Ascending aorta (tissue), 2 donors: ENCODE data around the gene MTG1. TPM values are rescaled to one million over a fixed set of nuclear protein-coding genes. Genes with fewer than 3 reads are reported as not detected.
A peak's percentile ranks its signal among the peaks of the same experiment; 100 is the strongest.

Source experiments
- DNase-seq, 2 donors: peaks; one replicate each; pipeline ENCODE4 v3.0.0-alpha.2; 2019; ENCODE audit warnings: low spot score in 2 of 2
- H3K27ac ChIP-seq, 2 donors: fragments of 200-600 bp; sonication (generic); one replicate each; pipeline ENCODE4 v1.5.1; 2016 to 2017; ENCODE audit warnings: mild to moderate bottlenecking in 1 of 2
- H3K27me3 ChIP-seq: fragments of 200-600 bp; sonication (generic); one replicate; pipeline ENCODE4 v1.5.1; 2017
- H3K36me3 ChIP-seq, 2 donors: fragments of 200-600 bp; sonication (generic); one replicate each; pipeline ENCODE4 v1.5.1; 2016
- H3K4me1 ChIP-seq, 2 donors: fragments of 200-600 bp; sonication (generic); one replicate each; pipeline ENCODE4 v1.5.1; 2016 to 2017; ENCODE audit warnings: mild to moderate bottlenecking in 1 of 2
- H3K4me3 ChIP-seq, 2 donors: fragments of 200-600 bp; sonication (generic); one replicate each; pipeline ENCODE4 v1.5.1; 2016 to 2017; ENCODE audit warnings: mild to moderate bottlenecking in 1 of 2
- H3K9me3 ChIP-seq, 2 donors: fragments of 200-600 bp; sonication (generic); one replicate each; pipeline ENCODE4 v1.5.1; 2016
- intact Hi-C: fragments of 100-400 bp; cut with DNase I; formaldehyde crosslinking; loops from one replicate; pipeline ENCODE4 v1.15.1; 2023
- total RNA-seq: library from RNA; depleted of rRNA; stranded (reverse); fragments of >200 nt; gene quantifications from one replicate; pipeline ENCODE4 v1.1.0, GENCODE V29; 2016
- TF ChIP-seq, protein P1 (sequence below), 3 experiments: fragments of 200-600 bp in 2 of 3; fragments of 450-650 bp in 1 of 3; sonication (generic) in 2 of 3; IDR thresholded peaks; one replicate each; pipeline ENCODE4 v1.5.1; 2016 to 2019; ENCODE audit warnings: antibody characterized with exemption in 3 of 3, mild to moderate bottlenecking in 1 of 3, moderate library complexity in 1 of 3

Gene MTG1
- total RNA-seq, 1 donor from 2014 or later: 37.8 TPM

DNA sequence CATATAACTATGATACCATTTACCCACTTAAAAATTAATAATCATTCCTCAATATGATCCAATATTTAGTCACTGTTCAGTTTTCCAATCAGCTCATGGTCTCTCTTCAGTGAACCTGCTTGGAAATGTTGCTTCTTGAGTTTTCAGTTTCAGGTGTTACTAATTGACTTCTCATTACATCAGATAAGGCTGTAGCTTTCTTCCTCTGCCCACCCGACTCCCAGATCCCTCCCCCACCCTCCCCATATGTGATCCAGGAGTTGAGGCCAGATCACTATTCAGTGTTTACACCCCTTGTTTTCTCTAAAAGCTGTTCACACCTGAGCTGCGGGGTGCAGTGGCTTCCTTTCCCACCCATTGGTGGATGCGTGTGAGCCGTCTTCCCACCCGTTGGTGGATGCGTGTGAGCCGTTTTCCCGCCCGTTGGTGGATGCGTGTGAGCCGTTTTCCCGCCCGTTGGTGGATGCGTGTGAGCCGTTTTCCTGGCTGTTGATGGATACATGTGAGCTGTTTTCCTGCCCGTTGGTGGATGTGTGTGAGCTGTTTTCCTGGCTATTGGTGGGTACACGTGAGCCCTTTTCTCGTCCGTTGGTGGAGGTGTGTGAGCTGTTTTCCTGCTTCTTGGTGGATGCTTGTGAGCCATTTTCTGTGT, 3.2 kb upstream of the MTG1 start:
- peaks cover 0 to 3% of the 10 kb centered on the region in 2 donors for H3K36me3 ChIP-seq
- intact Hi-C loops: loop anchor here (5.0 kb wide), 2 partner anchors 83 to 128 kb away; partner anchors contain the start of genes TUBGCP2 and ZNF511
- DNase-seq: no peak
- H3K27ac ChIP-seq: no peak overlapping the region
- no peak overlapping the region for H3K4me3 ChIP-seq
- TF ChIP-seq, protein P1, sequence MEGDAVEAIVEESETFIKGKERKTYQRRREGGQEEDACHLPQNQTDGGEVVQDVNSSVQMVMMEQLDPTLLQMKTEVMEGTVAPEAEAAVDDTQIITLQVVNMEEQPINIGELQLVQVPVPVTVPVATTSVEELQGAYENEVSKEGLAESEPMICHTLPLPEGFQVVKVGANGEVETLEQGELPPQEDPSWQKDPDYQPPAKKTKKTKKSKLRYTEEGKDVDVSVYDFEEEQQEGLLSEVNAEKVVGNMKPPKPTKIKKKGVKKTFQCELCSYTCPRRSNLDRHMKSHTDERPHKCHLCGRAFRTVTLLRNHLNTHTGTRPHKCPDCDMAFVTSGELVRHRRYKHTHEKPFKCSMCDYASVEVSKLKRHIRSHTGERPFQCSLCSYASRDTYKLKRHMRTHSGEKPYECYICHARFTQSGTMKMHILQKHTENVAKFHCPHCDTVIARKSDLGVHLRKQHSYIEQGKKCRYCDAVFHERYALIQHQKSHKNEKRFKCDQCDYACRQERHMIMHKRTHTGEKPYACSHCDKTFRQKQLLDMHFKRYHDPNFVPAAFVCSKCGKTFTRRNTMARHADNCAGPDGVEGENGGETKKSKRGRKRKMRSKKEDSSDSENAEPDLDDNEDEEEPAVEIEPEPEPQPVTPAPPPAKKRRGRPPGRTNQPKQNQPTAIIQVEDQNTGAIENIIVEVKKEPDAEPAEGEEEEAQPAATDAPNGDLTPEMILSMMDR (IDR thresholded peaks at IDR 0.05): no peak
- H3K27me3 ChIP-seq: no peaks in the 10 kb centered on the region
- H3K9me3 ChIP-seq: no peaks in the 10 kb centered on the region
- H3K4me1 ChIP-seq: peaks cover 0 to 14% of the 10 kb centered on the region in 2 donors

DNA sequence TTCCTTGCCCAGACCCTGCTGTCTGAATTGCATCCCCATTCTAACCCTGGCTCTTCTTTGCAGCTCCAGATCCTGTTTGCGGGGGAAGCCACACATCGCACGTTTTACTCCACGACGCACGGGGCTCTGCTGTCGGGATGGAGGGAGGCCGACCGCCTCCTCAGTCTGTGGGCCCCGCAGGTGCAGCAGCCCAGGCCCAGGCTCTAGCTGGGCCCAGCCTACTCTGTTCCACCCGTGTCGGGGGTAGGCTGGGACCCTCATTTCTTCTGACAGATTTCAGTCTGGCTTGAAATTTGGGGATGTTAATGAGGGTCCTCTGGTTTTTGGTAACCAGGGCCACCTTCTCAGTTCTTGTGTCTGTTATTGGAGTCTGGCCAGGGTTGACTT, 2.7 kb upstream of the MTG1 start:
- Histone ChIP-seq H3K36me3 (peaks cover 0 to 7% of the 10 kb centered on the region in 2 donors), H3K27ac (no peak overlapping the region), H3K27me3 (no peaks in the 10 kb centered on the region), H3K4me3 (no peak overlapping the region), H3K9me3 (no peaks in the 10 kb centered on the region), H3K4me1 (peaks cover 0 to 14% of the 10 kb centered on the region in 2 donors)
- intact Hi-C loops: loop anchor here (5.0 kb wide), 2 partner anchors 84 to 129 kb away; partner anchors contain the start of genes TUBGCP2 and ZNF511
- DNase-seq: no peak
- TF ChIP-seq, protein P1 (IDR thresholded peaks at IDR 0.05): no peak

DNA sequence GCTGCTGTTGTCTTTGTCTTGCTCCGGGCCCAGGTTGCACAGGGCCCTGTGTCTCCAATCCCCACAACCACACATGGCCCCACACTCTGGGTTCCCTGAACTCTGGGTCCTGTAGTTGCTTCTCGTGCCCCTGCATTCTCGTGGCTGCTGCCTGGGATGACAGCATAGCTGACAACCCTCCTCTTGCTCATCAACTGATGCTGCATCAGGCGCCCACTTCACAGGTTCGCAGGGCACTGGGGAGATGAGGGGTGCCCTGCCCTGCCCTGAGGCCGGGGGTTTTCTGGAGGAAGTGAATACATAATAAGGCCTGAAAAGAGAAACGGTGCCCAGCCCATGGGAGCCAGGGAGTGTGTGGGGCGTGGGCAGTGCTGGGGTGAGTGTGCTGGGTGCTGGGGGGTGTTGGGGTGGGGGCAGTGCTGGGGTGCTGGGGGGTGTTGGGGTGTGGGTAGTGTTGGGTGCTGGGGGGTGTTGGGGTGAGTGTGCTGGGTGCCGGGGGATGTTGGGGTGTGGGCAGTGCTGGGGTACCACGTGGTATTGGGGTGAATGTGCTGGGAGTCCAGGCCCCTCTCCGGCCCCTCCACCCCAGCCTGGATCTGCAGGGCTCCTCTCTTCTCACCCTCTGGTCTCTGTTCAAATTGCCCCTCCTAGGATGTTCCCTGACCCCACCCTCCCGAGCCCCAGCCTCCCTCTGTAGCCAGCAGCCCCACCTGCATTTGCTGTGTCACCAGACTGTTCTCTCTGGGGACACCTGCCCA, 2.0 kb upstream of the MTG1 start:
- Histone ChIP-seq H3K9me3 (no peaks in the 10 kb centered on the region), H3K4me3 (no peak overlapping the region), H3K27me3 (no peaks in the 10 kb centered on the region), H3K36me3 (peaks cover 0 to 11% of the 10 kb centered on the region in 2 donors), H3K4me1 (peaks cover 0 to 14% of the 10 kb centered on the region in 2 donors), H3K27ac (no peak overlapping the region)
- intact Hi-C loops: loop anchor here (5.0 kb wide), 2 partner anchors 85 to 130 kb away; partner anchors contain the start of genes TUBGCP2 and ZNF511
- TF ChIP-seq, protein P1 (IDR thresholded peaks at IDR 0.05): no peak
- DNase-seq: no peak

DNA sequence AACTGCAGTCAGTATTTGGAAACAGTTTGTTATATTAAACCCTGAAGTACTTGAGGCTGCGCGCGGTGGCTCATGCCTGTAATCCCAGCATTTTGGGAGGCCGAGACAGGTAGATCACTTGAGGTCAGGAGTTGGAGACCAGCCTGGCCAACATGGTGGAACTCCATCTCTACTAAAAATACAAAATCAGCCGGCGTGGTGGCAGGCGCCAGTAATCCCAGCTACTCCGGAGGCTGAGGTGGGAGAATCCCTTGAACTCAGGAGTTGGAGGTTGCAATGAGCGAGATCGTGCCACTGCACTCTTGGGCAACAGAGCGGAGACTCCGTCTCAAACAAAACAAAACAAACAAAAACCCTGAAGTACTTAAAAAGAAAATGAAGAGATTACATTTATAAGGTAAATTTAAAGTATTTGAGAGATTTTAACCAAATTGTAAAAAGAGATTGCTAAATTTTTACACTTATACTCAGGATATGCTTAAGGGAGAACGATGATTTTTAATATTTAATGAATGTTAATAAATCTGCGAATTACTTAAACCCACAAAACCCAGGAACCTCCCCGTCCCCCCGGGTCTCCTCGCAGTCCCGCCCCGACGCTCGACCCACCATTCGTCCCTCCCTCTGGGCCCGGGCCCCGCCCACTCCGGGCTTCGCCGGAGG, 425 bp upstream of the MTG1 start:
- Histone ChIP-seq H3K27ac (peak overlapping the region in 1 of 2 donors; percentile 82), H3K4me1 (peaks cover 0 to 14% of the 10 kb centered on the region in 2 donors), H3K36me3 (peaks cover 3 to 22% of the 10 kb centered on the region in 2 donors), H3K4me3 (peak overlapping the region; percentile 85 to 97), H3K9me3 (no peaks in the 10 kb centered on the region), H3K27me3 (no peaks in the 10 kb centered on the region)
- TF ChIP-seq, protein P1 (IDR thresholded peaks at IDR 0.05): no peak
- DNase-seq: no peak
- intact Hi-C loops: loop anchor here (1.0 to 5.0 kb wide), 4 partner anchors 14 to 131 kb away; partner anchors contain the start of genes ECHS1, PAOX, TUBGCP2 and ZNF511

DNA sequence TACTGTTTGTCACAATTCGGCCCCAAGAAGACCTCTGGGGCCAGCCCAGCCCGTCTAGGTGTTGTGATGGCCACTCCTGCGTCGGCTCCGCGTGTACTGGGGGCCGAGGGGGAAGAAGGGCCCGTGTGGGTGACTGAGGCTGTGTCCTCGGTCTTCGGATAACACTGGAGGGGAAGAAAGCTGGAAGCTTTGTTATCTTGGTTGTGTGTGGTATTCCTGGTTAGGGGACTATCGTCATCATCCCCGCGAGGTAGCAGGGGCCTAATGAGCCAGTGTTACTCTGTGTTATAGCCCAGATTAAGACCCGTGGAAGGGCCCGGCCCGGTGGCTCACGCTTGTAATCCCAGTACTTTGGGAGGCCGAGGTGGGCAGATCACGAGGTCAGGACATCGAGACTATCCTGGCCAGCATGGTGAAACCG, 854 bp downstream of the MTG1 start:
- H3K4me1 ChIP-seq: peaks cover 0 to 14% of the 10 kb centered on the region in 2 donors
- DNase-seq: no peak
- TF ChIP-seq, protein P1 (IDR thresholded peaks at IDR 0.05): no peak
- H3K36me3 ChIP-seq: peaks cover 11 to 32% of the 10 kb centered on the region in 2 donors
- intact Hi-C loops: loop anchor here (1.0 to 5.0 kb wide), 4 partner anchors 16 to 133 kb away; partner anchors contain the start of genes ECHS1, PAOX, TUBGCP2 and ZNF511
- H3K4me3 ChIP-seq: peak overlapping the region; percentile 85 to 97
- H3K27me3 ChIP-seq: no peaks in the 10 kb centered on the region
- H3K27ac ChIP-seq: peak overlapping the region; percentile 68 to 82
- no peaks in the 10 kb centered on the region for H3K9me3 ChIP-seq
